Measurements from ENCODE around the gene GREB1. TPM values are rescaled to one million over a fixed set of nuclear protein-coding genes. Genes with fewer than 3 reads are reported as not detected.

Gene GREB1
- total RNA-seq, 1 experiment from 2014 or later, result 0.62 TPM

- ChIA-PET CTCF (no interaction called here), POLR2A (ENCODE audit: unreplicated experiment) (no interaction called here)
- no peaks in the 10 kb centered on the region for H3K4me1 ChIP-seq (ENCODE audit: insufficient read depth, low read length)
- H3K9me2 ChIP-seq (replicated peaks; ENCODE audit: low read length), result no peaks in the 10 kb centered on the region
- no peak overlapping the region for H2AFZ ChIP-seq (ENCODE audit: low read length)
- no peak for ATAC-seq
- H3K9me3 ChIP-seq (ENCODE audit: low read length), result no peaks in the 10 kb centered on the region
- H3K36me3 ChIP-seq (ENCODE audit: low read depth, low read length), result no peaks in the 10 kb centered on the region
- BruUV-seq (replicated peaks), result no TSS peak
- H3K9ac ChIP-seq (ENCODE audit: low read length), result no peak overlapping the region
- H3K27me3 ChIP-seq (ENCODE audit: low read length), result peaks cover 21% of the 10 kb centered on the region
- intact Hi-C loops (cut with micrococcal nuclease), result no loop called here
- no peaks in the 10 kb centered on the region for H3K79me2 ChIP-seq (ENCODE audit: low read length)
- no peak for TF ChIP-seq CTCF (conservative IDR thresholded peaks at IDR 0.05; ENCODE audit: low read depth, low read length)
- TF ChIP-seq EZH2phosphoT487 (IDR thresholded peaks at IDR 0.05; ENCODE audit: borderline replicate concordance, low read length), result no peak
- TF ChIP-seq EZH2 (IDR thresholded peaks at IDR 0.05; ENCODE audit: low read length, unreplicated experiment), result no peak
- H3K4me3 ChIP-seq (ENCODE audit: low read length), result no peak overlapping the region
- no peak overlapping the region for H3K4me2 ChIP-seq (ENCODE audit: low read length)
- no peaks in the 10 kb centered on the region for H4K20me1 ChIP-seq (ENCODE audit: low read length)
- no peaks in the 10 kb centered on the region for H3F3A ChIP-seq (ENCODE audit: low read length, unreplicated experiment)
- no peak for DNase-seq
- no peak overlapping the region for H3K27ac ChIP-seq (ENCODE audit: low read length)
Measured at GRCh38 chr2:11639503-11639902, 105.7 kb downstream of the GREB1 start.

GRCh38 chr2:11640132-11640531 lies 106.3 kb downstream of the GREB1 start:
- no peaks in the 10 kb centered on the region for H3K9me2 ChIP-seq (replicated peaks; ENCODE audit: low read length)
- no peak overlapping the region for H3K9ac ChIP-seq (ENCODE audit: low read length)
- ChIA-PET POLR2A (ENCODE audit: unreplicated experiment) (no interaction called here), CTCF (no interaction called here)
- BruUV-seq (replicated peaks), result no TSS peak
- no peak overlapping the region for H3K4me2 ChIP-seq (ENCODE audit: low read length)
- H3K79me2 ChIP-seq (ENCODE audit: low read length), result no peaks in the 10 kb centered on the region
- no peak overlapping the region for H2AFZ ChIP-seq (ENCODE audit: low read length)
- DNase-seq (no peak), ATAC-seq (no peak)
- no peaks in the 10 kb centered on the region for H3F3A ChIP-seq (ENCODE audit: low read length, unreplicated experiment)
- H3K27ac ChIP-seq (ENCODE audit: low read length), result no peak overlapping the region
- no peaks in the 10 kb centered on the region for H3K9me3 ChIP-seq (ENCODE audit: low read length)
- no peaks in the 10 kb centered on the region for H3K4me1 ChIP-seq (ENCODE audit: insufficient read depth, low read length)
- H3K36me3 ChIP-seq (ENCODE audit: low read depth, low read length), result no peaks in the 10 kb centered on the region
- TF ChIP-seq EZH2phosphoT487 (IDR thresholded peaks at IDR 0.05; ENCODE audit: borderline replicate concordance, low read length) (no peak), CTCF (conservative IDR thresholded peaks at IDR 0.05; ENCODE audit: low read depth, low read length) (no peak), EZH2 (IDR thresholded peaks at IDR 0.05; ENCODE audit: low read length, unreplicated experiment) (no peak)
- intact Hi-C loops (cut with micrococcal nuclease), result no loop called here
- no peak overlapping the region for H3K4me3 ChIP-seq (ENCODE audit: low read length)
- no peaks in the 10 kb centered on the region for H4K20me1 ChIP-seq (ENCODE audit: low read length)
- H3K27me3 ChIP-seq (ENCODE audit: low read length), result peaks cover 21% of the 10 kb centered on the region

GRCh38 chr2:11642972-11643371 lies 109.1 kb downstream of the GREB1 start:
- no peak overlapping the region for H2AFZ ChIP-seq (ENCODE audit: low read length)
- no peak for DNase-seq
- H4K20me1 ChIP-seq (ENCODE audit: low read length), result no peaks in the 10 kb centered on the region
- H3K9me2 ChIP-seq (replicated peaks; ENCODE audit: low read length), result no peaks in the 10 kb centered on the region
- intact Hi-C loops (cut with micrococcal nuclease), result no loop called here
- no peaks in the 10 kb centered on the region for H3K36me3 ChIP-seq (ENCODE audit: low read depth, low read length)
- CTCF ChIA-PET, result no interaction called here
- no peaks in the 10 kb centered on the region for H3K79me2 ChIP-seq (ENCODE audit: low read length)
- H3K4me1 ChIP-seq (ENCODE audit: insufficient read depth, low read length), result no peaks in the 10 kb centered on the region
- no peak overlapping the region for H3K4me3 ChIP-seq (ENCODE audit: low read length)
- no TSS peak for BruUV-seq (replicated peaks)
- H3F3A ChIP-seq (ENCODE audit: low read length, unreplicated experiment), result no peaks in the 10 kb centered on the region
- no peak overlapping the region for H3K4me2 ChIP-seq (ENCODE audit: low read length)
- no peak for ATAC-seq
- H3K9me3 ChIP-seq (ENCODE audit: low read length), result no peaks in the 10 kb centered on the region
- TF ChIP-seq CTCF (conservative IDR thresholded peaks at IDR 0.05; ENCODE audit: low read depth, low read length), result peak; percentile 36; the same call in 1 of the 2 replicates
- TF ChIP-seq EZH2phosphoT487 (IDR thresholded peaks at IDR 0.05; ENCODE audit: borderline replicate concordance, low read length), result no peak
- H3K27me3 ChIP-seq (ENCODE audit: low read length), result peaks cover 12% of the 10 kb centered on the region
- POLR2A ChIA-PET (ENCODE audit: unreplicated experiment), result no interaction called here
- H3K27ac ChIP-seq (ENCODE audit: low read length), result no peak overlapping the region
- no peak overlapping the region for H3K9ac ChIP-seq (ENCODE audit: low read length)
